PC-9 (cell line): ENCODE data around the gene SH3BP4.

ENCODE experiments used
- CTCF ChIP-seq: fragments of 200-600 bp; sonication (generic); conservative IDR thresholded peaks from 2 replicates; pipeline ENCODE4 v1.6.1; 2017; ENCODE audit warnings: mixed run types, antibody characterized with exemption, mild to moderate bottlenecking, moderate library complexity
- EZH2 ChIP-seq: fragments of 200-600 bp; sonication (generic); IDR thresholded peaks from 2 replicates; pipeline ENCODE4 v1.8.0; 2017; ENCODE audit warnings: antibody characterized with exemption, low read depth

GRCh38 chr2:234998404-234999211 is 46.8 kb downstream of the SH3BP4 start:
- TF ChIP-seq CTCF (no peak), EZH2 (no peak)
